IPS-NIHi7 (cell line): Measurements from ENCODE around the gene VPS13D.
"Not testable (repeated sequence)": the region's sequence is repeated elsewhere in the genome, so short reads cannot be mapped to it uniquely, and the experiment has no call there.

Source experiments
- DNase-seq: peaks from one replicate; pipeline ENCODE4 v3.0.0; 2012; ENCODE audit warnings: mixed read lengths; ENCODE audit errors: extremely low spot score

Gene VPS13D

GRCh38 chr1:12359359-12360133 is 129.7 kb downstream of the VPS13D start:
- DNase-seq, result no peak

- DNase-seq, result no peak
These were observed 138.8 kb downstream of the VPS13D start for GRCh38 chr1:12368646-12369045.

- DNase-seq, result no peak
These were observed 139.4 kb downstream of the VPS13D start for GRCh38 chr1:12369258-12369657.

- no peak for DNase-seq
These were observed 140.6 kb downstream of the VPS13D start for GRCh38 chr1:12370333-12370975.

- DNase-seq, result no peak
These were observed 141.2 kb downstream of the VPS13D start for GRCh38 chr1:12371053-12371452.

- no peak for DNase-seq
These were observed 142.3 kb downstream of the VPS13D start for GRCh38 chr1:12372180-12372579.

- DNase-seq, result no peak
These were observed 142.9 kb downstream of the VPS13D start for GRCh38 chr1:12372761-12373160.

- no peak for DNase-seq
These were observed 145.5 kb downstream of the VPS13D start for GRCh38 chr1:12375133-12375829.

GRCh38 chr1:12376236-12377045 is 146.6 kb downstream of the VPS13D start:
- no peak for DNase-seq

GRCh38 chr1:12380326-12381249 is 150.8 kb downstream of the VPS13D start:
- DNase-seq, result no peak

- no peak for DNase-seq
These were observed 153.2 kb downstream of the VPS13D start for GRCh38 chr1:12383001-12383400.

GRCh38 chr1:12383786-12384185 is 154.0 kb downstream of the VPS13D start:
- DNase-seq, result no peak

GRCh38 chr1:12384836-12385456 is 155.1 kb downstream of the VPS13D start:
- no peak for DNase-seq

GRCh38 chr1:12386130-12386529 is 156.3 kb downstream of the VPS13D start:
- DNase-seq, result no peak

GRCh38 chr1:12387641-12388040 is 157.8 kb downstream of the VPS13D start:
- DNase-seq, result no peak

- DNase-seq, result not testable (repeated sequence)
These were observed 160.5 kb downstream of the VPS13D start for GRCh38 chr1:12390296-12390695.

GRCh38 chr1:12397462-12398450 is 167.9 kb downstream of the VPS13D start:
- DNase-seq, result no peak

GRCh38 chr1:12398479-12398878 is 168.6 kb downstream of the VPS13D start:
- no peak for DNase-seq

- DNase-seq, result no peak
These were observed 170.3 kb downstream of the VPS13D start for GRCh38 chr1:12400027-12400693.
